CD14-positive monocyte (primary cell): ENCODE data around the gene GLIPR1L2. TPM values are rescaled to one million over a fixed set of nuclear protein-coding genes. Genes with fewer than 3 reads are reported as not detected.

ENCODE experiments used
- DNase-seq, 3 donors: peaks; one replicate each; pipeline ENCODE4 v3.0.0-alpha.2; 2011 to 2022
- H2AFZ ChIP-seq: 2 replicates; pipeline ENCODE4 v1.6.0; 2012; ENCODE audit warnings: mild to moderate bottlenecking, low read depth, low read length, inconsistent platforms; ENCODE audit not compliant: insufficient read depth, poor library complexity, severe bottlenecking
- H3K27ac ChIP-seq, 2 donors: 1 replicate in 1 of 2; 2 replicates in 1 of 2; pipeline ENCODE4 v1.5.1; 2012 to 2013; ENCODE audit warnings: low read length in 2 of 2, control low read depth in 1 of 2, inconsistent platforms in 1 of 2, low read depth in 1 of 2, mild to moderate bottlenecking in 1 of 2
- H3K27me3 ChIP-seq, 2 donors: one replicate each; pipeline versions ENCODE4 v1.6.0 to v1.6.1; 2011 to 2013; ENCODE audit warnings: low read length in 2 of 2; ENCODE audit not compliant: control insufficient read depth in 2 of 2, insufficient read depth in 2 of 2
- H3K36me3 ChIP-seq, 2 donors: replicated peaks in 1 of 2; 1 replicate in 1 of 2; 2 replicates in 1 of 2; pipeline versions ENCODE4 v1.5.1 to v1.6.1; 2012 to 2013; ENCODE audit warnings: low read length in 2 of 2, control low read depth in 1 of 2, inconsistent platforms in 1 of 2, mild to moderate bottlenecking in 1 of 2; ENCODE audit not compliant: insufficient read depth in 2 of 2, control insufficient read depth in 1 of 2
- H3K4me1 ChIP-seq, 2 donors: 1 replicate in 1 of 2; 2 replicates in 1 of 2; pipeline versions ENCODE4 v1.5.1 to v1.6.1; 2012 to 2013; ENCODE audit warnings: low read length in 2 of 2, control low read depth in 1 of 2, inconsistent platforms in 1 of 2, mild to moderate bottlenecking in 1 of 2, moderate library complexity in 1 of 2; ENCODE audit not compliant: insufficient read depth in 2 of 2, control insufficient read depth in 1 of 2
- H3K4me2 ChIP-seq: replicated peaks from 2 replicates; pipeline ENCODE3; 2012; ENCODE audit warnings: low read length, moderate library complexity, mild to moderate bottlenecking; ENCODE audit not compliant: poor library complexity, severe bottlenecking; ENCODE audit errors: extremely low read depth
- H3K4me3 ChIP-seq, 3 experiments: fragments of 200-600 bp in 1 of 3; sonication (generic) in 1 of 3; replicated peaks in 1 of 3; 1 replicate in 2 of 3; 2 replicates in 1 of 3; pipeline ENCODE4 v1.5.1; 2011 to 2013; ENCODE audit warnings: low read length in 3 of 3, mild to moderate bottlenecking in 3 of 3, control low read depth in 2 of 3, low read depth in 2 of 3, inconsistent platforms in 1 of 3, moderate library complexity in 1 of 3
- H3K79me2 ChIP-seq: 2 replicates; pipeline ENCODE4 v1.6.0; 2012; ENCODE audit warnings: mild to moderate bottlenecking, control low read depth, inconsistent platforms, low read length, moderate library complexity; ENCODE audit not compliant: insufficient read depth
- H3K9ac ChIP-seq: 2 replicates; pipeline ENCODE4 v1.6.0; 2017; ENCODE audit warnings: low read length, mild to moderate bottlenecking; ENCODE audit not compliant: insufficient read depth, poor library complexity, severe bottlenecking
- H3K9me3 ChIP-seq, 2 donors: replicated peaks in 1 of 2; 1 replicate in 1 of 2; 2 replicates in 1 of 2; pipeline versions ENCODE4 v1.5.1 to v1.6.1; 2012 to 2013; ENCODE audit warnings: low read length in 2 of 2, control low read depth in 1 of 2; ENCODE audit not compliant: control insufficient read depth in 1 of 2, insufficient read depth in 1 of 2
- H4K20me1 ChIP-seq: 2 replicates; pipeline ENCODE4 v1.6.0; 2012; ENCODE audit warnings: mild to moderate bottlenecking, low read length, control low read depth, moderate library complexity; ENCODE audit not compliant: insufficient read depth
- H3K27ac Mint-ChIP-seq, 7 donors: one replicate each; pipeline ENCODE4 v1.8.0; 2020; ENCODE audit warnings: mild to moderate bottlenecking in 7 of 7, mixed read lengths in 7 of 7, moderate library complexity in 6 of 7, inconsistent platforms in 2 of 7
- H3K27me3 Mint-ChIP-seq, 3 donors: one replicate each; pipeline ENCODE4 v1.8.0; 2021 to 2022; ENCODE audit warnings: low read depth in 3 of 3, mild to moderate bottlenecking in 3 of 3, mixed read lengths in 3 of 3, moderate library complexity in 3 of 3, inconsistent platforms in 1 of 3
- H3K36me3 Mint-ChIP-seq, 2 donors: one replicate each; pipeline ENCODE4 v1.8.0; 2020; ENCODE audit warnings: mixed read lengths in 2 of 2, inconsistent platforms in 1 of 2, mild to moderate bottlenecking in 1 of 2
- H3K4me1 Mint-ChIP-seq: one replicate; pipeline ENCODE4 v1.8.0; 2020; ENCODE audit warnings: mild to moderate bottlenecking, mixed read lengths
- H3K4me3 Mint-ChIP-seq, 2 donors: one replicate each; pipeline ENCODE4 v1.8.0; 2020; ENCODE audit warnings: mild to moderate bottlenecking in 2 of 2, mixed read lengths in 2 of 2, moderate library complexity in 1 of 2
- H3K9me3 Mint-ChIP-seq, 7 donors: one replicate each; pipeline ENCODE4 v1.8.0; 2020 to 2022; ENCODE audit warnings: mixed read lengths in 7 of 7, mild to moderate bottlenecking in 6 of 7, moderate library complexity in 6 of 7, inconsistent platforms in 2 of 7
- WGBS: methylation state at CpG from one replicate; pipeline ENCODE4 v1.1.5; 2013; ENCODE audit warnings: missing lambda C conversion rate; ENCODE audit not compliant: insufficient coverage; 5-methylcytosine and 5-hydroxymethylcytosine counted together
- intact Hi-C, 2 donors: fragments of 100-400 bp; cut with micrococcal nuclease; formaldehyde crosslinking; loops; one replicate each; pipeline versions ENCODE4 v1.15.0 to v1.15.1; 2023
- polyA plus RNA-seq, 3 donors: library from polyadenylated mRNA; depleted of rRNA in 1 of 3; unstranded in 2 of 3; stranded (reverse) in 1 of 3; fragments of 300-500 nt in 2 of 3; fragments of >200 nt in 1 of 3; fragmentation: Illumina TruSeq in 2 of 3; gene quantifications; 1 replicate in 2 of 3; 2 replicates in 1 of 3; pipeline ENCODE4 v1.2.3, GENCODE V29; 2012 to 2021
- TF ChIP-seq, protein P1 (sequence below): fragments of 200-600 bp; IDR thresholded peaks from one replicate; pipeline ENCODE4 v1.8.0; 2022; ENCODE audit warnings: antibody characterized with exemption, mild to moderate bottlenecking

The GLIPR1L2 gene
- polyA plus RNA-seq, 3 donors, result 0.11 to 0.24 TPM; not detected in 1

DNA sequence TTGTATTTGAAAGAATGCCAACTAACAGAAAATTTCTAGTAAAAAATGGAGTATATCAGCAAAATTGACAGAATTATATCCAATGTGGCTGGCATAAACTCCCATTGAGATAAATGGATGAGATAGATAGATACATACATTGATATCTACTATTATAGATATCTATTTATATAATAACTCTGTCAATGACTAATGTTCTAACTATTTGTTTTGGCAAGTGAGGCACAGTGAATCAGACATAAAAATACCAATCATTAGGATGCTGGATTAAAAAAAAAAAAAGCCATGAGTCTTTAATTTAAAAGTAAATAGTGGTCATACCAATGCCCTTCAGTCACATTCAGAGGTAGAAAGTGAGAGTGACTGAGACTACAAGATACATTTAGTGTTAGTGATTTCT is 56.0 kb downstream of the GLIPR1L2 start:
- intact Hi-C loops, result no loop called here

GRCh38 chr12:75447691-75448393 is 57.0 kb downstream of the GLIPR1L2 start:
- Histone ChIP-seq H3K27ac (no peak overlapping the region), H3K9ac (no peak overlapping the region), H2AFZ (no peak overlapping the region), H3K27me3 (no peaks in the 10 kb centered on the region), H3K36me3 (no peaks in the 10 kb centered on the region), H3K9me3 (no peaks in the 10 kb centered on the region), H3K4me1 (peaks cover 15 to 23% of the 10 kb centered on the region in 2 donors), H3K4me3 (no peak overlapping the region), H4K20me1 (no peaks in the 10 kb centered on the region), H3K79me2 (no peaks in the 10 kb centered on the region), H3K4me2 (no peak overlapping the region)
- Mint-ChIP-seq H3K4me1 (peaks cover 26% of the 10 kb centered on the region), H3K27me3 (no peaks in the 10 kb centered on the region), H3K36me3 (no peaks in the 10 kb centered on the region), H3K9me3 (peaks cover 0 to 2% (median 0%) of the 10 kb centered on the region in 7 donors), H3K4me3 (no peak overlapping the region), H3K27ac (no peak overlapping the region)
- DNase-seq, result no peak
- 86% methylated on average over 1 of the region's 4 CpGs for WGBS
- intact Hi-C loops, result no loop called here
- TF ChIP-seq, protein P1, sequence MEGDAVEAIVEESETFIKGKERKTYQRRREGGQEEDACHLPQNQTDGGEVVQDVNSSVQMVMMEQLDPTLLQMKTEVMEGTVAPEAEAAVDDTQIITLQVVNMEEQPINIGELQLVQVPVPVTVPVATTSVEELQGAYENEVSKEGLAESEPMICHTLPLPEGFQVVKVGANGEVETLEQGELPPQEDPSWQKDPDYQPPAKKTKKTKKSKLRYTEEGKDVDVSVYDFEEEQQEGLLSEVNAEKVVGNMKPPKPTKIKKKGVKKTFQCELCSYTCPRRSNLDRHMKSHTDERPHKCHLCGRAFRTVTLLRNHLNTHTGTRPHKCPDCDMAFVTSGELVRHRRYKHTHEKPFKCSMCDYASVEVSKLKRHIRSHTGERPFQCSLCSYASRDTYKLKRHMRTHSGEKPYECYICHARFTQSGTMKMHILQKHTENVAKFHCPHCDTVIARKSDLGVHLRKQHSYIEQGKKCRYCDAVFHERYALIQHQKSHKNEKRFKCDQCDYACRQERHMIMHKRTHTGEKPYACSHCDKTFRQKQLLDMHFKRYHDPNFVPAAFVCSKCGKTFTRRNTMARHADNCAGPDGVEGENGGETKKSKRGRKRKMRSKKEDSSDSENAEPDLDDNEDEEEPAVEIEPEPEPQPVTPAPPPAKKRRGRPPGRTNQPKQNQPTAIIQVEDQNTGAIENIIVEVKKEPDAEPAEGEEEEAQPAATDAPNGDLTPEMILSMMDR, result no peak

More for the DNA sequence above, 56.0 kb downstream of the GLIPR1L2 start:
- Histone ChIP-seq H3K4me1 (peaks cover 15 to 23% of the 10 kb centered on the region in 2 donors), H3K36me3 (no peaks in the 10 kb centered on the region), H2AFZ (no peak overlapping the region), H3K4me3 (no peak overlapping the region), H3K79me2 (no peaks in the 10 kb centered on the region), H3K9me3 (peaks cover 0 to under 1% of the 10 kb centered on the region in 2 donors), H3K27ac (no peak overlapping the region), H3K27me3 (no peaks in the 10 kb centered on the region), H3K4me2 (no peak overlapping the region), H3K9ac (no peak overlapping the region), H4K20me1 (no peaks in the 10 kb centered on the region)
- H3K4me1 Mint-ChIP-seq, result peaks cover 25% of the 10 kb centered on the region
- TF ChIP-seq, protein P1, result no peak
- H3K27ac Mint-ChIP-seq, result no peak overlapping the region
- peaks cover 0 to 2% (median 0%) of the 10 kb centered on the region in 7 donors for H3K9me3 Mint-ChIP-seq
- no peak overlapping the region for H3K4me3 Mint-ChIP-seq
- H3K36me3 Mint-ChIP-seq, result no peaks in the 10 kb centered on the region
- no peaks in the 10 kb centered on the region for H3K27me3 Mint-ChIP-seq
- DNase-seq, result no peak
